GM12878 (cell line): ENCODE results near the gene METTL8. TPM values are rescaled to one million over a fixed set of nuclear protein-coding genes. Genes with fewer than 3 reads are reported as not detected.

ENCODE experiments used
- CBX3 ChIP-seq: fragments of 200-600 bp; sonication (generic); IDR thresholded peaks from 2 replicates; pipeline ENCODE4 v1.6.1; 2016; ENCODE audit warnings: low read depth, borderline replicate concordance
- HDAC2 ChIP-seq: fragments of 200-600 bp; sonication (generic); IDR thresholded peaks from 2 replicates; pipeline ENCODE4 v1.6.1; 2017
- LARP7 ChIP-seq: fragments of 450-650 bp; IDR thresholded peaks from 2 replicates; pipeline ENCODE4 v1.6.1; 2017; ENCODE audit warnings: mild to moderate bottlenecking
- MTA3 ChIP-seq: IDR thresholded peaks from 2 replicates; pipeline ENCODE4 v1.6.1; 2012; ENCODE audit warnings: low read length, inconsistent platforms, borderline replicate concordance
- RAD51 ChIP-seq: fragments of 450-650 bp; IDR thresholded peaks from 2 replicates; pipeline ENCODE4 v1.6.1; 2016; ENCODE audit warnings: moderate library complexity, mild to moderate bottlenecking, inconsistent platforms
- ZNF24 ChIP-seq: fragments of 450-650 bp; IDR thresholded peaks from 2 replicates; pipeline ENCODE4 v1.6.1; 2017; ENCODE audit warnings: antibody characterized with exemption, mild to moderate bottlenecking
- ZNF384 ChIP-seq: IDR thresholded peaks from 2 replicates; pipeline ENCODE4 v1.6.1; 2012; ENCODE audit warnings: low read depth, mild to moderate bottlenecking, low read length, improper control_type of control experiment, borderline replicate concordance
- polyA plus RNA-seq, 11 experiments: library from polyadenylated mRNA; depleted of rRNA in 4 of 11; unstranded in 6 of 11; stranded (reverse) in 5 of 11; fragments of >200 nt; fragmentation: Nextera tagmentation in 4 of 11; fragmentation: Illumina TruSeq in 1 of 11; extraction: Ambion mirVana in 4 of 11; extraction: Trizol in 1 of 11; gene quantifications; 1 replicate in 1 of 11; 2 replicates in 10 of 11; pipeline versions ENCODE4 v1.2.1 to v1.2.3, GENCODE V29; 2011 to 2016; ENCODE audit warnings: inconsistent platforms in 2 of 11, missing spikeins in 2 of 11, low read depth in 1 of 11
- total RNA-seq, 4 experiments: library from RNA; depleted of rRNA in 3 of 4; stranded (reverse); fragments of >200 nt in 3 of 4; fragmentation: Illumina TruSeq in 1 of 4; extraction: Trizol in 1 of 4; gene quantifications; 2 replicates each; pipeline versions ENCODE4 v1.2.1 to v1.2.3, GENCODE V29; 2013 to 2021
- TF ChIP-seq, protein P1 (sequence below): fragments of 450-650 bp; IDR thresholded peaks from 2 replicates; pipeline ENCODE4 v1.6.1; 2018; ENCODE audit warnings: borderline replicate concordance, mild to moderate bottlenecking; ENCODE audit not compliant: partially characterized antibody
- TF ChIP-seq, protein P2 (sequence below): fragments of 450-650 bp; IDR thresholded peaks from 2 replicates; pipeline ENCODE4 v1.6.1; 2016; ENCODE audit warnings: mild to moderate bottlenecking
- TF ChIP-seq, protein P3 (sequence below): fragments of 450-650 bp; IDR thresholded peaks from 2 replicates; pipeline ENCODE4 v1.6.1; 2018; ENCODE audit warnings: mild to moderate bottlenecking, low read depth, moderate library complexity; ENCODE audit not compliant: partially characterized antibody
- TF ChIP-seq, protein P4 (sequence below): fragments of 450-650 bp; IDR thresholded peaks from 2 replicates; pipeline ENCODE4 v1.6.1; 2016; ENCODE audit warnings: mild to moderate bottlenecking

The METTL8 gene
- total and polyA plus RNA-seq, 10 of the 15 experiments (the other 5 are each of a cell fraction or from before 2014, with no cell fraction given), result 30.8 to 96.3 (median 51.5) TPM

DNA sequence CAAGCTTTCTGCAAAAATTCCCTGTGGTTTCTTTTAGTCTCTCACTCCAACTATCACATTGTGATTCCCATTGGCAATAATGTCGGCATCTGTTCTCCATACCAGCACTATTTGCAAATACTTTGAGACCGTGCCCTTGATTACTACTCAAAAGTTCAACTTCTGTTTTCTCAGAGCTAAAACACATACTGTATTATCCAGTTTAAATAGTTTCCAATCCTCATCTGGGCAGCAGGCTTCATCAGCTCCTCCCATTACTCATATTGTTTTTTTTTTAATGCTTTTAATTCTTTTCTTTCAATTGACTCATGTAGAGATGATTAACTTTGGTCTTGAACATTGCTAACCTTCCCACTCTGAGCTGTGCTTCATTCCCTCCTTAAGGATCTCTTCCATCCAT lies 135.8 kb downstream of the METTL8 start (continued):
- TF ChIP-seq, protein P1, sequence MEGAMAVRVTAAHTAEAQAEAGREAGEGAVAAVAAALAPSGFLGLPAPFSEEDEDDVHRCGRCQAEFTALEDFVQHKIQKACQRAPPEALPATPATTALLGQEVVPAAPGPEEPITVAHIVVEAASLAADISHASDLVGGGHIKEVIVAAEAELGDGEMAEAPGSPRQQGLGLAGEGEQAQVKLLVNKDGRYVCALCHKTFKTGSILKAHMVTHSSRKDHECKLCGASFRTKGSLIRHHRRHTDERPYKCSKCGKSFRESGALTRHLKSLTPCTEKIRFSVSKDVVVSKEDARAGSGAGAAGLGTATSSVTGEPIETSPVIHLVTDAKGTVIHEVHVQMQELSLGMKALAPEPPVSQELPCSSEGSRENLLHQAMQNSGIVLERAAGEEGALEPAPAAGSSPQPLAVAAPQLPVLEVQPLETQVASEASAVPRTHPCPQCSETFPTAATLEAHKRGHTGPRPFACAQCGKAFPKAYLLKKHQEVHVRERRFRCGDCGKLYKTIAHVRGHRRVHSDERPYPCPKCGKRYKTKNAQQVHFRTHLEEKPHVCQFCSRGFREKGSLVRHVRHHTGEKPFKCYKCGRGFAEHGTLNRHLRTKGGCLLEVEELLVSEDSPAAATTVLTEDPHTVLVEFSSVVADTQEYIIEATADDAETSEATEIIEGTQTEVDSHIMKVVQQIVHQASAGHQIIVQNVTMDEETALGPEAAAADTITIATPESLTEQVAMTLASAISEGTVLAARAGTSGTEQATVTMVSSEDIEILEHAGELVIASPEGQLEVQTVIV, result no peak
- TF ChIP-seq MTA3, result no peak
- TF ChIP-seq HDAC2, result no peak
- TF ChIP-seq LARP7, result no peak
- TF ChIP-seq, protein P2, sequence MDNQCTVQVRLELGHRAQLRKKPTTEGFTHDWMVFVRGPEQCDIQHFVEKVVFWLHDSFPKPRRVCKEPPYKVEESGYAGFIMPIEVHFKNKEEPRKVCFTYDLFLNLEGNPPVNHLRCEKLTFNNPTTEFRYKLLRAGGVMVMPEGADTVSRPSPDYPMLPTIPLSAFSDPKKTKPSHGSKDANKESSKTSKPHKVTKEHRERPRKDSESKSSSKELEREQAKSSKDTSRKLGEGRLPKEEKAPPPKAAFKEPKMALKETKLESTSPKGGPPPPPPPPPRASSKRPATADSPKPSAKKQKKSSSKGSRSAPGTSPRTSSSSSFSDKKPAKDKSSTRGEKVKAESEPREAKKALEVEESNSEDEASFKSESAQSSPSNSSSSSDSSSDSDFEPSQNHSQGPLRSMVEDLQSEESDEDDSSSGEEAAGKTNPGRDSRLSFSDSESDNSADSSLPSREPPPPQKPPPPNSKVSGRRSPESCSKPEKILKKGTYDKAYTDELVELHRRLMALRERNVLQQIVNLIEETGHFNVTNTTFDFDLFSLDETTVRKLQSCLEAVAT, result no peak
- TF ChIP-seq ZNF384, result no peak
- TF ChIP-seq, protein P3, sequence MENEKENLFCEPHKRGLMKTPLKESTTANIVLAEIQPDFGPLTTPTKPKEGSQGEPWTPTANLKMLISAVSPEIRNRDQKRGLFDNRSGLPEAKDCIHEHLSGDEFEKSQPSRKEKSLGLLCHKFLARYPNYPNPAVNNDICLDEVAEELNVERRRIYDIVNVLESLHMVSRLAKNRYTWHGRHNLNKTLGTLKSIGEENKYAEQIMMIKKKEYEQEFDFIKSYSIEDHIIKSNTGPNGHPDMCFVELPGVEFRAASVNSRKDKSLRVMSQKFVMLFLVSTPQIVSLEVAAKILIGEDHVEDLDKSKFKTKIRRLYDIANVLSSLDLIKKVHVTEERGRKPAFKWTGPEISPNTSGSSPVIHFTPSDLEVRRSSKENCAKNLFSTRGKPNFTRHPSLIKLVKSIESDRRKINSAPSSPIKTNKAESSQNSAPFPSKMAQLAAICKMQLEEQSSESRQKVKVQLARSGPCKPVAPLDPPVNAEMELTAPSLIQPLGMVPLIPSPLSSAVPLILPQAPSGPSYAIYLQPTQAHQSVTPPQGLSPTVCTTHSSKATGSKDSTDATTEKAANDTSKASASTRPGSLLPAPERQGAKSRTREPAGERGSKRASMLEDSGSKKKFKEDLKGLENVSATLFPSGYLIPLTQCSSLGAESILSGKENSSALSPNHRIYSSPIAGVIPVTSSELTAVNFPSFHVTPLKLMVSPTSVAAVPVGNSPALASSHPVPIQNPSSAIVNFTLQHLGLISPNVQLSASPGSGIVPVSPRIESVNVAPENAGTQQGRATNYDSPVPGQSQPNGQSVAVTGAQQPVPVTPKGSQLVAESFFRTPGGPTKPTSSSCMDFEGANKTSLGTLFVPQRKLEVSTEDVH, result no peak
- no peak for TF ChIP-seq RAD51
- no peak for TF ChIP-seq CBX3
- no peak for TF ChIP-seq ZNF24
- TF ChIP-seq, protein P4, sequence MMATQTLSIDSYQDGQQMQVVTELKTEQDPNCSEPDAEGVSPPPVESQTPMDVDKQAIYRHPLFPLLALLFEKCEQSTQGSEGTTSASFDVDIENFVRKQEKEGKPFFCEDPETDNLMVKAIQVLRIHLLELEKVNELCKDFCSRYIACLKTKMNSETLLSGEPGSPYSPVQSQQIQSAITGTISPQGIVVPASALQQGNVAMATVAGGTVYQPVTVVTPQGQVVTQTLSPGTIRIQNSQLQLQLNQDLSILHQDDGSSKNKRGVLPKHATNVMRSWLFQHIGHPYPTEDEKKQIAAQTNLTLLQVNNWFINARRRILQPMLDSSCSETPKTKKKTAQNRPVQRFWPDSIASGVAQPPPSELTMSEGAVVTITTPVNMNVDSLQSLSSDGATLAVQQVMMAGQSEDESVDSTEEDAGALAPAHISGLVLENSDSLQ, result no peak
- TF ChIP-seq, all 136 proteins: peak for 0
